ENCODE data around the gene NTRK3. TPM values are rescaled to one million over a fixed set of nuclear protein-coding genes. Genes with fewer than 3 reads are reported as not detected.

The NTRK3 gene
- total and polyA plus RNA-seq, 8 donors = 4.1 to 9.8 (median 7.4) TPM

DNA sequence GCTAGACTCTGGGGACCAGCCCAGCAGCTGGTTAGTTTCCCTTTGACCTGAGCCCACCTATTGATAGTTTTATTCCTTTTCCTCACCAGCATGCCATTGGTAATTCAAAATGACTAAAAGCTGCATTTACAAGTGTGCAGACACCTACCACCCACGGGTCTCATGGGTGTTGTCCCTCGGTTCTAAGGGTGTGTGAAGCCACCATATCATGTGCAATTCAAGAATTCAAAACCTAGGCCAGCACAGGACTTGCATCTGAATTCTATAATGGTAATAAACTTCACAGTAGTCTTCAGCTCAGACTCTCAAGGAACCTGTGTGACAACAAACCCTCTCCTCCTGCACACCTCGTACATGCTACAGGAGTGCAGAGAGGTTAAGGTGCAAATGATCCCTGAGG lies 55.3 kb downstream of the NTRK3 start:
- no peaks in the 10 kb centered on the region for H3K36me3 ChIP-seq
- DNase-seq (no peak), ATAC-seq (no peak)
- intact Hi-C loops (cut with DNase I) = no loop called here
- no peaks in the 10 kb centered on the region for H3K4me1 ChIP-seq
- H3K9me3 ChIP-seq = peaks cover 0 to 3% of the 10 kb centered on the region in 2 donors
- no peaks in the 10 kb centered on the region for H3K27me3 ChIP-seq
- no peak overlapping the region for H3K27ac ChIP-seq
- no peak overlapping the region for H3K4me3 ChIP-seq
- TF ChIP-seq, protein P1, sequence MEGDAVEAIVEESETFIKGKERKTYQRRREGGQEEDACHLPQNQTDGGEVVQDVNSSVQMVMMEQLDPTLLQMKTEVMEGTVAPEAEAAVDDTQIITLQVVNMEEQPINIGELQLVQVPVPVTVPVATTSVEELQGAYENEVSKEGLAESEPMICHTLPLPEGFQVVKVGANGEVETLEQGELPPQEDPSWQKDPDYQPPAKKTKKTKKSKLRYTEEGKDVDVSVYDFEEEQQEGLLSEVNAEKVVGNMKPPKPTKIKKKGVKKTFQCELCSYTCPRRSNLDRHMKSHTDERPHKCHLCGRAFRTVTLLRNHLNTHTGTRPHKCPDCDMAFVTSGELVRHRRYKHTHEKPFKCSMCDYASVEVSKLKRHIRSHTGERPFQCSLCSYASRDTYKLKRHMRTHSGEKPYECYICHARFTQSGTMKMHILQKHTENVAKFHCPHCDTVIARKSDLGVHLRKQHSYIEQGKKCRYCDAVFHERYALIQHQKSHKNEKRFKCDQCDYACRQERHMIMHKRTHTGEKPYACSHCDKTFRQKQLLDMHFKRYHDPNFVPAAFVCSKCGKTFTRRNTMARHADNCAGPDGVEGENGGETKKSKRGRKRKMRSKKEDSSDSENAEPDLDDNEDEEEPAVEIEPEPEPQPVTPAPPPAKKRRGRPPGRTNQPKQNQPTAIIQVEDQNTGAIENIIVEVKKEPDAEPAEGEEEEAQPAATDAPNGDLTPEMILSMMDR (IDR thresholded peaks at IDR 0.05) = no peak

GRCh38 chr15:88196961-88197360 lies 59.6 kb downstream of the NTRK3 start:
- Histone ChIP-seq H3K36me3 (no peaks in the 10 kb centered on the region), H3K9me3 (no peaks in the 10 kb centered on the region), H3K4me1 (no peaks in the 10 kb centered on the region), H3K27me3 (no peaks in the 10 kb centered on the region), H3K4me3 (no peak overlapping the region), H3K27ac (no peak overlapping the region)
- DNase-seq (no peak), ATAC-seq (no peak)
- TF ChIP-seq, protein P1 (IDR thresholded peaks at IDR 0.05) = no peak
- intact Hi-C loops (cut with DNase I) = no loop called here

DNA sequence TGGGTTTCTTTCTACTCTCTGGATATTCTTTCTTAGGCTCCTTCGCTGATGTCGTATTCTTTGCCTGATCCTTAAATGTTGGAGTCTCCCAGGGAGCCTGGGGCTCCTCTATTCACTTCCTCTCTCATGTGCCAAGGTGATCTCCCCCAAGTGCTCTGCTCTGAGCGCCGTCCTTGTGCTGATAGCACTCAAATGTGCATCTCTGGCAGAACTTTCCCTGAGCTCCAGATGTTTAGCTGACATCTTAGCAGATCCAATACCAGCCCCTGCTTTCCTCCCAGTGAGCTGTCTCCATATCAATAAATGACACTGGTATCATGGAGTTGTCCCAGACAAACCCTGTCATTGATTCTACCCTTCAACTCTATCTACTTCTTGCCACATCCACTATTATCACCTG lies 62.4 kb downstream of the NTRK3 start:
- intact Hi-C loops (cut with DNase I) = no loop called here
- Histone ChIP-seq H3K4me1 (no peaks in the 10 kb centered on the region), H3K36me3 (no peaks in the 10 kb centered on the region), H3K27me3 (no peaks in the 10 kb centered on the region), H3K27ac (no peak overlapping the region), H3K4me3 (no peak overlapping the region), H3K9me3 (no peaks in the 10 kb centered on the region)
- DNase-seq = no peak
- TF ChIP-seq, protein P1 (IDR thresholded peaks at IDR 0.05) = no peak
- ATAC-seq = no peak

DNA sequence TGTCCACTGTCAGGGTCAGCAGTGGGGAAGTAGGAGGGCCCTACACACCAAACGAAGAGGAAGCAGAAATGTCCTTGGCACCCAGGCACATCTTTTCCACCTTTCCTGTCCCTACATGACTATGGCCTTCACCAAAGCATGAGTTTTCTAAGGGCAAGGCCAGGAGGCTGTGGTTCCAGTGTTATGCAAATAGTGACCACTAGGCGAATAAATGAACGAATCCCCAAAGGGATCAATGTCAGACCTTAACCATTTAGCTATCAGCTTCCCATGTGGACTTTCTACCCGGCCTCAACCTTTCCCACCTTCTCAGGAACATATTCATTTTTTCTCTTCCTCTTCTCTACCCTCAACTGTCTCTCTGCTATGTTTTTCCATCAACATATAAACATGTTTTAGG lies 63.1 kb downstream of the NTRK3 start:
- TF ChIP-seq, protein P1 (IDR thresholded peaks at IDR 0.05) = no peak
- Histone ChIP-seq H3K9me3 (no peaks in the 10 kb centered on the region), H3K27ac (no peak overlapping the region), H3K4me1 (no peaks in the 10 kb centered on the region), H3K27me3 (no peaks in the 10 kb centered on the region), H3K4me3 (no peak overlapping the region), H3K36me3 (no peaks in the 10 kb centered on the region)
- DNase-seq = no peak
- intact Hi-C loops (cut with DNase I) = no loop called here
- ATAC-seq = no peak

GRCh38 chr15:88191812-88192165 lies 64.8 kb downstream of the NTRK3 start:
- intact Hi-C loops (cut with DNase I) = no loop called here
- Histone ChIP-seq H3K27me3 (no peaks in the 10 kb centered on the region), H3K36me3 (no peaks in the 10 kb centered on the region), H3K9me3 (no peaks in the 10 kb centered on the region), H3K27ac (no peak overlapping the region), H3K4me1 (no peaks in the 10 kb centered on the region), H3K4me3 (no peak overlapping the region)
- DNase-seq (no peak), ATAC-seq (no peak)
- TF ChIP-seq, protein P1 (IDR thresholded peaks at IDR 0.05) = no peak
